GM12878 (cell line): ENCODE results near the gene RIT1. TPM values are rescaled to one million over a fixed set of nuclear protein-coding genes. Genes with fewer than 3 reads are reported as not detected.
A peak's percentile ranks its signal among the peaks of the same experiment; 100 is the strongest.

ENCODE experiments used
- ATAC-seq: fragments of 200-7000 bp; cut with Tn5 transposase; 3 replicates; pipeline ENCODE4 v1.9.1; 2020; ENCODE audit warnings: mild to moderate bottlenecking, moderate library complexity
- BruUV-seq: library from RNA; stranded (reverse); fragments of 400-500 nt; replicated peaks from 2 replicates; lab custom pipeline; 2021; lab: Mats Ljungman, UMichigan
- CTCF ChIA-PET: fragments of 300-600 bp; sonication (Branson Sonifier 250); formaldehyde crosslinking; extraction: SDS; loops from one replicate; lab custom pipeline; 2021; ENCODE audit warnings: inconsistent platforms; lab: Yijun Ruan, JAX
- POLR2A ChIA-PET: fragments of 350-600 bp; formaldehyde crosslinking; extraction: SDS; loops from one replicate; lab custom pipeline; 2021; ENCODE audit warnings: inconsistent platforms; lab: Charles Lee
- RAD21 ChIA-PET: fragments of 300-600 bp; sonication (Branson Sonifier 250); formaldehyde crosslinking; loops from one replicate; lab custom pipeline; 2023; ENCODE audit warnings: antibody characterized with exemption; ENCODE audit not compliant: unreplicated experiment; lab: Charles Lee
- SMC1A ChIA-PET: fragments of 300-600 bp; sonication (Branson Sonifier 250); formaldehyde crosslinking; loops from one replicate; lab custom pipeline; 2023; ENCODE audit not compliant: unreplicated experiment, uncharacterized antibody; lab: Charles Lee
- DNase-seq: peaks from one replicate; pipeline ENCODE4 v3.0.0-alpha.2; 2011; ENCODE audit warnings: low read depth, low spot score
- FAIRE-seq: peaks from 3 replicates; lab custom pipeline; 2011; peaks lifted over from hg19 to GRCh38; lab: Jason Lieb, UNC
- H2AFZ ChIP-seq: 2 replicates; pipeline ENCODE4 v1.6.0; 2011; ENCODE audit warnings: low read depth, low read length, control low read depth; ENCODE audit not compliant: control insufficient read depth
- H3K27ac ChIP-seq: 2 replicates; pipeline ENCODE4 v1.5.1; 2011; ENCODE audit warnings: control low read depth; ENCODE audit not compliant: control insufficient read depth, insufficient read depth
- H3K27me3 ChIP-seq, 2 experiments: replicated peaks in 1 of 2; 2 replicates each; pipeline versions ENCODE4 v1.6.0 to v1.6.1; 2011; ENCODE audit warnings: low read length in 1 of 2; ENCODE audit not compliant: control insufficient read depth in 2 of 2, insufficient read depth in 2 of 2
- H3K36me3 ChIP-seq, 2 experiments: 2 replicates each; pipeline ENCODE4 v1.5.1; 2011; ENCODE audit warnings: low read length in 1 of 2; ENCODE audit not compliant: control insufficient read depth in 2 of 2, insufficient read depth in 2 of 2
- H3K4me1 ChIP-seq: 2 replicates; pipeline ENCODE4 v1.6.1; 2011; ENCODE audit warnings: mild to moderate bottlenecking, low read length, moderate library complexity, mixed read lengths; ENCODE audit not compliant: control insufficient read depth, insufficient read depth
- H3K4me2 ChIP-seq: 2 replicates; pipeline ENCODE4 v1.6.0; 2011; ENCODE audit warnings: control low read depth; ENCODE audit not compliant: control insufficient read depth, insufficient read depth
- H3K4me3 ChIP-seq: fragments of 200-600 bp; sonication (generic); 2 replicates; pipeline ENCODE4 v1.5.1; 2016
- H3K79me2 ChIP-seq: 2 replicates; pipeline ENCODE4 v1.6.0; 2011; ENCODE audit warnings: low read length; ENCODE audit not compliant: control insufficient read depth, insufficient read depth
- H3K9ac ChIP-seq: 2 replicates; pipeline ENCODE4 v1.8.0; 2011; ENCODE audit warnings: low read length, control low read depth, mixed read lengths; ENCODE audit not compliant: control insufficient read depth, insufficient read depth
- H3K9me3 ChIP-seq: replicated peaks from 3 replicates; pipeline ENCODE4 v1.5.1; 2011; ENCODE audit warnings: mild to moderate bottlenecking, low read length; ENCODE audit not compliant: control insufficient read depth, insufficient read depth
- H4K20me1 ChIP-seq: 2 replicates; pipeline ENCODE4 v1.6.0; 2011; ENCODE audit not compliant: control insufficient read depth, insufficient read depth
- BRCA1 ChIP-seq: IDR thresholded peaks from 2 replicates; pipeline ENCODE4 v1.6.1; 2011; ENCODE audit warnings: low read depth, low read length, improper control_type of control experiment
- MEF2B ChIP-seq: fragments of 450-650 bp; IDR thresholded peaks from 2 replicates; pipeline ENCODE4 v1.6.1; 2018; ENCODE audit warnings: mild to moderate bottlenecking, moderate library complexity; ENCODE audit not compliant: partially characterized antibody, poor library complexity, severe bottlenecking
- POLR2AphosphoS2 ChIP-seq: IDR thresholded peaks from 2 replicates; pipeline ENCODE4 v1.6.1; 2011; ENCODE audit warnings: low read depth, mild to moderate bottlenecking, low read length, improper control_type of control experiment, moderate library complexity
- SMAD1 ChIP-seq: fragments of 450-650 bp; IDR thresholded peaks from 2 replicates; pipeline ENCODE4 v1.6.1; 2018; ENCODE audit warnings: mild to moderate bottlenecking, low read depth; ENCODE audit not compliant: partially characterized antibody
- TBL1XR1 ChIP-seq: IDR thresholded peaks from 2 replicates; pipeline ENCODE4 v1.6.1; 2012; ENCODE audit warnings: low read depth, low read length, improper control_type of control experiment
- ZNF384 ChIP-seq: IDR thresholded peaks from 2 replicates; pipeline ENCODE4 v1.6.1; 2012; ENCODE audit warnings: low read depth, mild to moderate bottlenecking, low read length, improper control_type of control experiment, borderline replicate concordance
- WGBS: methylation state at CpG from one replicate; pipeline ENCODE4 v1.1.6; 2016; ENCODE audit warnings: low lambda C conversion rate; ENCODE audit not compliant: insufficient replicate concordance, insufficient coverage; ENCODE audit errors: missing lambda C conversion rate; 5-methylcytosine and 5-hydroxymethylcytosine counted together
- in situ Hi-C: fragments of 300-500 bp; cut with MboI; formaldehyde crosslinking; loops from 9 replicates; pipeline ENCODE4 v1.14.3; 2018; ENCODE audit warnings: mixed read lengths
- intact Hi-C: fragments of 100-400 bp; cut with micrococcal nuclease; formaldehyde crosslinking; loops from one replicate; pipeline ENCODE4 v1.14.2; 2022; ENCODE audit not compliant: unreplicated experiment
- polyA plus RNA-seq, 11 experiments: library from polyadenylated mRNA; depleted of rRNA in 4 of 11; unstranded in 6 of 11; stranded (reverse) in 5 of 11; fragments of >200 nt; fragmentation: Nextera tagmentation in 4 of 11; fragmentation: Illumina TruSeq in 1 of 11; extraction: Ambion mirVana in 4 of 11; extraction: Trizol in 1 of 11; gene quantifications; 1 replicate in 1 of 11; 2 replicates in 10 of 11; pipeline versions ENCODE4 v1.2.1 to v1.2.3, GENCODE V29; 2011 to 2016; ENCODE audit warnings: inconsistent platforms in 2 of 11, missing spikeins in 2 of 11, low read depth in 1 of 11
- total RNA-seq, 4 experiments: library from RNA; depleted of rRNA in 3 of 4; stranded (reverse); fragments of >200 nt in 3 of 4; fragmentation: Illumina TruSeq in 1 of 4; extraction: Trizol in 1 of 4; gene quantifications; 2 replicates each; pipeline versions ENCODE4 v1.2.1 to v1.2.3, GENCODE V29; 2013 to 2021
- TF ChIP-seq, protein P1 (sequence below): IDR thresholded peaks from 2 replicates; pipeline ENCODE4 v1.6.1; 2011; ENCODE audit warnings: borderline replicate concordance, low read depth, mild to moderate bottlenecking, moderate library complexity, mixed read lengths, low read length; ENCODE audit not compliant: insufficient read depth; ENCODE audit errors: extremely low read length

The RIT1 gene
- total and polyA plus RNA-seq, 10 of the 15 experiments (the other 5 are each of a cell fraction or from before 2014, with no cell fraction given), result 6.8 to 61.5 (median 13.7) TPM

DNA sequence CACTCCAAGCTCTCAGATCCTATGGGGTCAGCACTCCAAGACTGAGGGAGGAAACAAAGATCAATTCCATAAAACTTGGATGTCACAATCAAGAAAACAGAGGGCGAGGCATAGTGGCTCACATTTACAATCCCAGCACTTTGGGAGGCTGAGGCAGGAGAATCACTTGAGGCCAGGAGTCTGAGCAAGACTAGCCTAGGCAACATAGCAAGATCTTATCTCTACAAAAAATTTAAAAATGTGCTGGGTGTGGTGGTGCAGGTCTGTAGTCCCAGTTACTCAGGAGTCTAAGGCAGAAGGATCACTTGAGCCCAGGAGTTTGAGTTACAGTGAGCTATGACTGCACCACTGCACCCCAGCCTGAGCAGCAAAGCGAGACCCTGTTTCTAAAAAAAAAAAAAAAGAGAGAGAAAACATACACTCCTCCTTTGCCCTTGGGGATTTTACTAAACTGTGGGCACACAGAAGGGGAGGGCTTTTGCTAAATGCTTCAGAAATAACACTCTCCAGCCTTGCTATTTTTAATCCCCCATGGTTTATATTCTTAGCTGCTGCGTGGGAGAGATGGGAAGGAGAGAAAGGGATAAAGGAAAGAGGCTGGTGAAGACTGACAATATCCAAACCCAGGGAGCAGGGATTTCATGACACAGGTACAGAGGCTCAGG, 49.1 kb upstream of the RIT1 start:
- intact Hi-C loops, result no loop called here
- no peaks in the 10 kb centered on the region for H4K20me1 ChIP-seq
- H3K27ac ChIP-seq, result peak overlapping the region; percentile 68
- ChIA-PET RAD21 (interaction anchor here (0.7 to 7.5 kb wide), 11 partner anchors 10 to 106 kb away, joined by 3 to 72 read pairs (median 6); partner anchors contain the start of gene ARHGEF2), POLR2A (interaction anchor here (0.5 to 8.4 kb wide), 8 partner anchors 11 to 421 kb away, joined by 3 to 180 read pairs (median 5); partner anchors contain the start of gene ARHGEF2), SMC1A (interaction anchor here (0.6 to 9.7 kb wide), 10 partner anchors 12 to 216 kb away, joined by 3 to 152 read pairs (median 3); partner anchors contain the start of genes ARHGEF2 and KHDC4)
- H3K9ac ChIP-seq, result peak overlapping the region; percentile 37; the same call in 1 of the 2 replicates
- in situ Hi-C loops, result no loop called here
- no peak for DNase-seq
- H3K4me1 ChIP-seq, result peaks cover 39% of the 10 kb centered on the region
- peak; percentile 74 for ATAC-seq
- H3K79me2 ChIP-seq, result peaks cover 1% of the 10 kb centered on the region
- H3K4me2 ChIP-seq, result peak overlapping the region; percentile 83
- H3K27me3 ChIP-seq, result no peaks in the 10 kb centered on the region
- TF ChIP-seq BRCA1 (no peak), SMAD1 (no peak), MEF2B (peak; percentile 31), TBL1XR1 (no peak), POLR2AphosphoS2 (no peak), ZNF384 (peak; percentile 63; the same call in 1 of the 2 replicates)
- TF ChIP-seq, protein P1, sequence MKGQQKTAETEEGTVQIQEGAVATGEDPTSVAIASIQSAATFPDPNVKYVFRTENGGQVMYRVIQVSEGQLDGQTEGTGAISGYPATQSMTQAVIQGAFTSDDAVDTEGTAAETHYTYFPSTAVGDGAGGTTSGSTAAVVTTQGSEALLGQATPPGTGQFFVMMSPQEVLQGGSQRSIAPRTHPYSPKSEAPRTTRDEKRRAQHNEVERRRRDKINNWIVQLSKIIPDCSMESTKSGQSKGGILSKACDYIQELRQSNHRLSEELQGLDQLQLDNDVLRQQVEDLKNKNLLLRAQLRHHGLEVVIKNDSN, result no peak
- TF ChIP-seq, all 136 proteins: peak for 2
- Histone ChIP-seq H2AFZ (no peak overlapping the region), H3K4me3 (peak overlapping the region; percentile 44; the same call in 1 of the 2 replicates), H3K9me3 (no peaks in the 10 kb centered on the region), H3K36me3 (peaks cover 38 to 54% of the 10 kb centered on the region in 2 experiments)
- no TSS peak for BruUV-seq
- WGBS, result 2% methylated on average over 3 of the region's 3 CpGs
- FAIRE-seq, result no peak
- CTCF ChIA-PET, result interaction anchor here (0.6 to 3.9 kb wide), 14 partner anchors 8 to 787 kb away, joined by 3 to 39 read pairs (median 4); partner anchors contain the start of gene KRTCAP2
